HG03378 (cell line): ENCODE measurements around the gene USH1C.

Experiments used
- ATAC-seq: cut with Tn5 transposase; IDR thresholded peaks from one replicate; pipeline ENCODE4 v1.9.1; 2021; ENCODE audit warnings: mild to moderate bottlenecking, moderate library complexity; ENCODE audit not compliant: unreplicated experiment

USH1C gene

GRCh38 chr11:17544181-17544622 lies at the start of gene USH1C:
Gene USH1C (minus strand): TSS chr11:17544416. CDS start chr11:17544307, 109 bp downstream.
- no peak for ATAC-seq

GRCh38 chr11:17593466-17594245 lies 49.4 kb upstream of the USH1C start:
- no peak for ATAC-seq

GRCh38 chr11:17591293-17591692 lies 47.1 kb upstream of the USH1C start:
- ATAC-seq = no peak

- no peak for ATAC-seq
These were observed 46.2 kb upstream of the USH1C start for GRCh38 chr11:17590463-17590862.

- ATAC-seq = no peak
These were observed 44.5 kb upstream of the USH1C start for GRCh38 chr11:17588721-17589120.

- ATAC-seq = no peak
These were observed 44.0 kb upstream of the USH1C start for GRCh38 chr11:17588166-17588565.

GRCh38 chr11:17585911-17586695 lies 41.9 kb upstream of the USH1C start:
- ATAC-seq = no peak

GRCh38 chr11:17581732-17582053 lies 37.5 kb upstream of the USH1C start:
- ATAC-seq = no peak

GRCh38 chr11:17581036-17581731 lies 37.0 kb upstream of the USH1C start:
- ATAC-seq = no peak

GRCh38 chr11:17580271-17580670 lies 36.1 kb upstream of the USH1C start:
- no peak for ATAC-seq

GRCh38 chr11:17579451-17579850 lies 35.2 kb upstream of the USH1C start:
- no peak for ATAC-seq

- no peak for ATAC-seq
These were observed 34.7 kb upstream of the USH1C start for GRCh38 chr11:17578958-17579357.

GRCh38 chr11:17578296-17578695 lies 34.1 kb upstream of the USH1C start:
- no peak for ATAC-seq

- ATAC-seq = no peak
These were observed 31.5 kb upstream of the USH1C start for GRCh38 chr11:17575431-17576425.

- ATAC-seq = no peak
These were observed 30.2 kb upstream of the USH1C start for GRCh38 chr11:17574141-17575091.

GRCh38 chr11:17573526-17573925 lies 29.3 kb upstream of the USH1C start:
- no peak for ATAC-seq

GRCh38 chr11:17572791-17573460 lies 28.7 kb upstream of the USH1C start:
- ATAC-seq = no peak

GRCh38 chr11:17572359-17572690 lies 28.1 kb upstream of the USH1C start:
- ATAC-seq = no peak
